Mesenchymal stem cell (in vitro differentiated cells and primary cell): Measurements from ENCODE around the gene MAP4K5.
"Not testable (repeated sequence)": the region's sequence is repeated elsewhere in the genome, so short reads cannot be mapped to it uniquely, and the experiment has no call there.

Experiments used
- DNase-seq: peaks from one replicate; pipeline ENCODE4 v3.0.0-alpha.2; 2013
- H2AFZ ChIP-seq: one replicate; pipeline ENCODE4 v1.6.1; 2013; ENCODE audit warnings: low read depth, mild to moderate bottlenecking, control low read depth, inconsistent platforms, low read length, moderate library complexity
- H2AK5ac ChIP-seq: 2 replicates; pipeline ENCODE4 v1.6.1; 2013; ENCODE audit warnings: low read length, moderate library complexity, mild to moderate bottlenecking, inconsistent platforms; ENCODE audit not compliant: severe bottlenecking
- H2BK120ac ChIP-seq: one replicate; pipeline ENCODE4 v1.6.1; 2013; ENCODE audit warnings: low read depth, mild to moderate bottlenecking, inconsistent platforms, low read length, moderate library complexity
- H2BK12ac ChIP-seq, 2 experiments: one replicate each; pipeline ENCODE4 v1.6.1; 2013; ENCODE audit warnings: inconsistent platforms in 2 of 2, low read length in 2 of 2, mild to moderate bottlenecking in 2 of 2, moderate library complexity in 2 of 2, control low read depth in 1 of 2
- H2BK15ac ChIP-seq: one replicate; pipeline ENCODE4 v1.6.1; 2013; ENCODE audit warnings: mild to moderate bottlenecking, low read depth, inconsistent platforms; ENCODE audit not compliant: poor library complexity, severe bottlenecking
- H2BK5ac ChIP-seq: 2 replicates; pipeline ENCODE4 v1.6.1; 2013; ENCODE audit warnings: low read depth, mild to moderate bottlenecking, low read length, control low read depth, inconsistent platforms; ENCODE audit not compliant: poor library complexity, severe bottlenecking
- H3K14ac ChIP-seq, 2 experiments: one replicate each; pipeline ENCODE4 v1.6.1; 2013; ENCODE audit warnings: inconsistent platforms in 2 of 2, low read length in 2 of 2, control low read depth in 1 of 2, mild to moderate bottlenecking in 1 of 2, moderate library complexity in 1 of 2
- H3K18ac ChIP-seq, 2 experiments: one replicate each; pipeline ENCODE4 v1.6.1; 2013; ENCODE audit warnings: inconsistent platforms in 2 of 2, low read length in 2 of 2, control low read depth in 1 of 2, low read depth in 1 of 2, mild to moderate bottlenecking in 1 of 2
- H3K23ac ChIP-seq, 2 experiments: one replicate each; pipeline ENCODE4 v1.6.1; 2013; ENCODE audit warnings: inconsistent platforms in 2 of 2, low read length in 2 of 2, mild to moderate bottlenecking in 2 of 2, moderate library complexity in 2 of 2, control low read depth in 1 of 2
- H3K27ac ChIP-seq: 2 replicates; pipeline ENCODE4 v1.5.1; 2013; ENCODE audit warnings: mild to moderate bottlenecking, moderate library complexity, low read length, control low read depth, inconsistent platforms; ENCODE audit not compliant: poor library complexity, severe bottlenecking
- H3K27me3 ChIP-seq, 2 experiments: 2 replicates each; pipeline versions ENCODE4 v1.6.1 to v1.7.0; 2013; ENCODE audit warnings: low read length in 2 of 2, mild to moderate bottlenecking in 2 of 2, moderate library complexity in 2 of 2, control low read depth in 1 of 2, inconsistent platforms in 1 of 2; ENCODE audit not compliant: control insufficient read depth in 1 of 2, insufficient read depth in 1 of 2
- H3K36me3 ChIP-seq, 2 experiments: 2 replicates each; pipeline versions ENCODE4 v1.6.1 to v1.7.0; 2013; ENCODE audit warnings: low read length in 2 of 2, control low read depth in 1 of 2, inconsistent platforms in 1 of 2, low read depth in 1 of 2, mild to moderate bottlenecking in 1 of 2; ENCODE audit not compliant: insufficient read depth in 2 of 2, control insufficient read depth in 1 of 2
- H3K4ac ChIP-seq, 2 experiments: one replicate each; pipeline ENCODE4 v1.6.1; 2013; ENCODE audit warnings: inconsistent platforms in 2 of 2, low read length in 2 of 2, mild to moderate bottlenecking in 2 of 2, moderate library complexity in 2 of 2, control low read depth in 1 of 2, low read depth in 1 of 2
- H3K4me1 ChIP-seq: 2 replicates; pipeline ENCODE4 v1.6.1; 2013; ENCODE audit warnings: low read depth, low read length, control low read depth; ENCODE audit not compliant: control insufficient read depth, insufficient read depth
- H3K4me2 ChIP-seq: 2 replicates; pipeline ENCODE4 v1.6.1; 2013; ENCODE audit warnings: low read length, mild to moderate bottlenecking, inconsistent platforms; ENCODE audit not compliant: poor library complexity, severe bottlenecking
- H3K4me3 ChIP-seq, 2 experiments: 2 replicates each; pipeline versions ENCODE4 v1.5.1 to v1.7.0; 2013; ENCODE audit warnings: low read length in 2 of 2, mild to moderate bottlenecking in 2 of 2, control low read depth in 1 of 2, low read depth in 1 of 2; ENCODE audit not compliant: insufficient read depth in 1 of 2
- H3K79me1 ChIP-seq: replicated peaks from 2 replicates; pipeline ENCODE4 v1.6.1; 2013; ENCODE audit warnings: mild to moderate bottlenecking, control low read depth, low read length, inconsistent platforms; ENCODE audit not compliant: poor library complexity, severe bottlenecking
- H3K9ac ChIP-seq: 2 replicates; pipeline ENCODE4 v1.7.0; 2013; ENCODE audit warnings: mild to moderate bottlenecking, low read length, moderate library complexity
- H3K9me3 ChIP-seq: 2 replicates; pipeline ENCODE4 v1.7.0; 2013; ENCODE audit warnings: mild to moderate bottlenecking, low read length; ENCODE audit not compliant: control insufficient read depth
- H4K8ac ChIP-seq: one replicate; pipeline ENCODE4 v1.6.1; 2013; ENCODE audit warnings: inconsistent platforms, mild to moderate bottlenecking, low read length, moderate library complexity
- H4K91ac ChIP-seq: one replicate; pipeline ENCODE4 v1.6.1; 2013; ENCODE audit warnings: mild to moderate bottlenecking, low read length, inconsistent platforms
- WGBS: methylation state at CpG from one replicate; pipeline ENCODE4 v1.1.7; 2013; ENCODE audit warnings: mixed read lengths; 5-methylcytosine and 5-hydroxymethylcytosine counted together

Gene MAP4K5

DNA sequence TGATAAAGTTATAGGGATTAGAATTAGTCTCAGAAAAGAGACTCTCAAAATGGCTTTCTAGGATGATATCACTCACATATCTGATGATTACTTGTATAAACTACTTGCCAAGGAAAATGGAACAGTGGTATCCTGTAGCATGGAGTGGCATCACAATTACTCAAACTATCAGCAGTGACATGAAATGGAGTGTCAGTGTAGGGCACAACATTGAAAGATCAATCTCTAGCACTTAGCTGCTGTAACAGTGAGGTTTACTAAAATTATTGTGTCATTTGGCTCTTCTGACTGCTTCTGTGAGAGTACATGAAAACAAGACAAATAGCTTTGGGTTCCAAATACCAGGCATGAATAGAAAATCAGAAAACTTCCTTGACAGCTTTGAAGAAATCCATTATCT is 6.7 kb upstream of the MAP4K5 start:
- Histone ChIP-seq H4K91ac (no peak overlapping the region), H3K79me1 (no peaks in the 10 kb centered on the region), H3K4me2 (no peak overlapping the region), H3K4me3 (no peak overlapping the region), H2BK5ac (no peak overlapping the region), H2BK12ac (no peak overlapping the region), H2AK5ac (no peak overlapping the region), H3K14ac (no peak overlapping the region), H3K27me3 (no peaks in the 10 kb centered on the region), H3K23ac (no peak overlapping the region), H3K27ac (no peak overlapping the region), H3K9me3 (no peaks in the 10 kb centered on the region), H2AFZ (no peak overlapping the region), H3K18ac (no peak overlapping the region), H2BK120ac (no peak overlapping the region), H2BK15ac (no peak overlapping the region), H4K8ac (no peak overlapping the region), H3K4ac (no peak overlapping the region), H3K9ac (no peak overlapping the region), H3K4me1 (no peaks in the 10 kb centered on the region), H3K36me3 (no peaks in the 10 kb centered on the region)
- no peak for DNase-seq

DNA sequence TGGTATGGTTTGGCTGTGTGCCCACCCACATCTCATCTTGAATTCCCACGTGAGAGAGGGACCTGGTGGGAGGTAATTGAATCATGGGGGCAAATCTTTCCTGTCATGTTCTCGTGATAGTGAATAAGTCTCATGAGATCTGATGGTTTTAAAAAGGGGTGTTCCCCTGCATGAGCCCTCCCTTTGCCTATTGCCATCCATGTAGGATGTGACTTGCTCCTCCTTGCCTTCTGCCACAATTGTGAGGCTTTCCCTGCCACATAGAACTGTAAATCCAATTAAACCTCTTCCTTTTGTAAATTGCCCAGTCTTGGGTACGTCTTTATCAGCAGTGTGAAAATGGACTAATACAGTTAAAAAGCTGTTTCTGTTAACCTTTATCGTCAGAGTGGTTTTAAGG is 5.7 kb upstream of the MAP4K5 start:
- not testable (repeated sequence) for H3K14ac ChIP-seq, H3K4me2 ChIP-seq, H3K79me1 ChIP-seq, H3K4ac ChIP-seq, H4K91ac ChIP-seq, H4K8ac ChIP-seq, H3K4me1 ChIP-seq, H2AK5ac ChIP-seq, H2BK120ac ChIP-seq, H3K9ac ChIP-seq, H2BK5ac ChIP-seq, H3K27ac ChIP-seq, H3K18ac ChIP-seq, H2BK15ac ChIP-seq, H3K4me3 ChIP-seq, H3K27me3 ChIP-seq, H3K36me3 ChIP-seq, DNase-seq, H3K23ac ChIP-seq, H3K9me3 ChIP-seq, H2BK12ac ChIP-seq, H2AFZ ChIP-seq
- WGBS: 63% methylated on average over 4 of the region's 4 CpGs

DNA sequence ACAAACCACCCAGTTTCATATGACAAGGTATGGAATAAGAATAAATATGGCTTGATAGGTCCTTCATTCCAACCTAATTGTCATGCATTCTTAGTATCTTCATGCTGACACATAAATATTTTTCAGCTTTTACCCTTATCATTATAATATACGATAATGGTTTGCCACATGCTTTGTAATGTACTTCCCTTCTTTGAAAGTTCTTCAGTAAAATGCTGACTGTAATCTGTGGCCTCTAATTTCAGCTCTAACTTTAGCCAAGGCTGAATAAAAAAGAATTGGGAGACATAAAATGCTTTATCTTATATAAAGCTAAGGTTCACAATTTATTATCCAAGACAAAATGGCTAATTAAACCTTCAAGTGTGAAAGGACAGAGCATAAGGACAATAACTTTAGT is 2.6 kb upstream of the MAP4K5 start:
- no peak overlapping the region for H3K18ac ChIP-seq
- H3K4ac ChIP-seq: no peak overlapping the region
- H3K14ac ChIP-seq: no peak overlapping the region
- no peak overlapping the region for H2AFZ ChIP-seq
- no peak overlapping the region for H3K27ac ChIP-seq
- H2BK5ac ChIP-seq: no peak overlapping the region
- H3K4me2 ChIP-seq: no peak overlapping the region
- H2BK15ac ChIP-seq: no peak overlapping the region
- no peaks in the 10 kb centered on the region for H3K27me3 ChIP-seq
- no peak overlapping the region for H4K8ac ChIP-seq
- no peak overlapping the region for H3K23ac ChIP-seq
- no peak overlapping the region for H3K9ac ChIP-seq
- H3K4me1 ChIP-seq: peaks cover 4% of the 10 kb centered on the region
- no peak for DNase-seq
- no peak overlapping the region for H2BK12ac ChIP-seq
- no peak overlapping the region for H2AK5ac ChIP-seq
- WGBS: no CpG with 5 or more reads among the region's 1 CpG
- H4K91ac ChIP-seq: no peak overlapping the region
- no peak overlapping the region for H2BK120ac ChIP-seq
- no peak overlapping the region for H3K4me3 ChIP-seq
- H3K9me3 ChIP-seq: no peaks in the 10 kb centered on the region
- no peaks in the 10 kb centered on the region for H3K36me3 ChIP-seq
- no peaks in the 10 kb centered on the region for H3K79me1 ChIP-seq

DNA sequence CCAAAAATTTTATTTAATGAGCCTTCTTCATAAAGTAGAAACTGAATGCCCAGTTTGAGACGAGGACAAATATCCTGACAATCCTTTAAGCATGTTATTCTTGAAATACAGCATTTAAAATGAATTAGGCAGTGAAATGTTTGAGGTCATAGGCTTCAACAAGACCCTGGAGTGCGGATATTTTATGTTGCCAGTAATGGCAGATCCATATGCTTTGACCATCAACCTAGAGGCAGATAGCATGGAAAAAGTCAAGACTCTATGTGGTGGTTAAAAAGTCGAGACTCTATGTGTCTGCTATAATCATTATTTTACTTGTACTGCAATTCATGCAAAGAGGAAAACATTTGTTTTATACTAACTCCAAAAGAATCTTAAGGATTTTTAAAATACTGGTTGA is 2.0 kb upstream of the MAP4K5 start:
- Histone ChIP-seq H2AFZ (no peak overlapping the region), H2BK12ac (no peak overlapping the region), H3K14ac (no peak overlapping the region), H2AK5ac (no peak overlapping the region), H3K27ac (no peak overlapping the region), H3K9me3 (no peaks in the 10 kb centered on the region), H3K27me3 (no peaks in the 10 kb centered on the region), H3K18ac (no peak overlapping the region), H4K91ac (no peak overlapping the region), H3K79me1 (no peaks in the 10 kb centered on the region), H3K36me3 (no peaks in the 10 kb centered on the region), H3K9ac (no peak overlapping the region), H4K8ac (no peak overlapping the region), H2BK5ac (no peak overlapping the region), H2BK120ac (no peak overlapping the region), H3K4ac (no peak overlapping the region), H3K23ac (no peak overlapping the region), H3K4me1 (peaks cover 4% of the 10 kb centered on the region), H3K4me3 (no peak overlapping the region), H2BK15ac (no peak overlapping the region), H3K4me2 (no peak overlapping the region)
- 83% methylated on average over 1 of the region's 3 CpGs for whole genome bisulfite sequencing
- no peak for DNase-seq
